Melanocyte of skin (primary cell): ENCODE measurements around the gene GRK5. TPM values are rescaled to one million over a fixed set of nuclear protein-coding genes. Genes with fewer than 3 reads are reported as not detected.

Experiments
- small RNA-seq, 2 donors: library from RNA; depleted of rRNA; stranded (forward); fragments of <200 nt; gene quantifications; one replicate each; pipeline ENCODE3, GENCODE V24; 2012
- total RNA-seq, 2 donors: library from RNA; depleted of rRNA; stranded (reverse); fragments of >200 nt; gene quantifications; 2 replicates each; pipeline ENCODE4 v1.2.3, GENCODE V29; 2012

The GRK5 gene
- 1 to 10 TPM; 4.1 to 5.3 TPM for total RNA-seq

GRCh38 chr10:119207366-119207666 is at the start of gene GRK5:
GRK5 (plus strand) TSS chr10:119207571; CDS start chr10:119207918, 347 bp downstream.

GRCh38 chr10:119165171-119166117 is 41.9 kb upstream of the GRK5 start, which contains the start of gene SFXN4:
SFXN4 (minus strand) TSS chr10:119165714; CDS start chr10:119165647, 67 bp downstream.

GRCh38 chr10:119178372-119179119 is 28.8 kb upstream of the GRK5 start, which contains the start of gene PRDX3:
PRDX3 (minus strand) TSS chr10:119178812; CDS start chr10:119178790, 22 bp downstream.

Small RNAs within 50 kb of the gene (small RNA-seq; reads per million reads assigned to genes)
- 0 reads per million in 2 donors for gene MIR4681
- gene RN7SL749P, result 0 reads per million in 2 donors

Other genes with a start within 250 kb of the GRK5 start
- under 1 TPM; 0.67 to 0.69 TPM for gene NANOS1, start 177.9 kb upstream of the GRK5 start, total RNA-seq
- gene EIF3A, start 126.8 kb upstream of the GRK5 start, total RNA-seq, result 100 to 1,000 TPM in 1 of 2 donors, 10 to 100 TPM in 1; 87.1 to 108 TPM
- gene DENND10, start 103.5 kb upstream of the GRK5 start, total RNA-seq, result 10 to 100 TPM; 57.6 to 69.5 TPM
- gene SFXN4, start 41.9 kb upstream of the GRK5 start, total RNA-seq, result 10 to 100 TPM; 24.3 to 37.2 TPM
- gene PRDX3, start 28.8 kb upstream of the GRK5 start, total RNA-seq, result 100 to 1,000 TPM; 183 to 233 TPM